ENCODE measurements around the gene HECTD4. TPM values are rescaled to one million over a fixed set of nuclear protein-coding genes. Genes with fewer than 3 reads are reported as not detected.

HECTD4 gene
- total and polyA plus RNA-seq, 4 donors = 4.3 to 80.1 (median 25.5) TPM

GRCh38 chr12:112140728-112141127 is 241.5 kb downstream of the HECTD4 start:
- H3K36me3 ChIP-seq (ENCODE audit: control insufficient read depth in 4 of 4, insufficient read depth in 3 of 4, low read depth in 1 of 4, low read length in 3 of 4) = peaks cover 16 to 63% (median 46%) of the 10 kb centered on the region in 4 donors
- no peak overlapping the region for H3K27ac ChIP-seq (ENCODE audit: low read depth in 1 of 2, low read length in 2 of 2)
- H3K4me1 ChIP-seq (ENCODE audit: control insufficient read depth in 4 of 4, insufficient read depth in 4 of 4, low read length in 3 of 4) = no peaks in the 10 kb centered on the region
- H3K9ac ChIP-seq (ENCODE audit: low read depth in 1 of 2, low read length in 2 of 2) = no peak overlapping the region
- no peaks in the 10 kb centered on the region for H3K9me3 ChIP-seq (ENCODE audit: control insufficient read depth in 4 of 4, low read length in 3 of 4)
- 90% methylated on average over 5 of the region's 5 CpGs for WGBS
- no peak for DNase-seq (ENCODE audit: low spot score)
- TF ChIP-seq EGR1 (IDR thresholded peaks at IDR 0.05; ENCODE audit: low read depth in 2 of 2) (no peak), HNF4A (conservative IDR thresholded peaks at IDR 0.05) (no peak), ZBTB33 (IDR thresholded peaks at IDR 0.05) (no peak), ATF3 (IDR thresholded peaks at IDR 0.05) (no peak), YY1 (IDR thresholded peaks at IDR 0.05) (no peak), GABPA (IDR thresholded peaks at IDR 0.05 in 1 of 2, conservative IDR thresholded peaks at IDR 0.05 in 1 of 2) (no peak), FOXA1 (IDR thresholded peaks at IDR 0.05) (no peak), SP1 (IDR thresholded peaks at IDR 0.05) (no peak), JUND (IDR thresholded peaks at IDR 0.05) (no peak), CTCF (IDR thresholded peaks at IDR 0.05; ENCODE audit: low read depth, low read length, missing input control) (no peak), RXRA (IDR thresholded peaks at IDR 0.05) (no peak)
- H3K4me3 ChIP-seq (ENCODE audit: low read depth in 1 of 3, low read length in 3 of 3) = no peak overlapping the region
- no peaks in the 10 kb centered on the region for H3K27me3 ChIP-seq (ENCODE audit: control insufficient read depth in 4 of 4, insufficient read depth in 4 of 4, low read length in 3 of 4)

- Histone ChIP-seq H3K9me3 (ENCODE audit: control insufficient read depth in 4 of 4, low read length in 3 of 4) (no peaks in the 10 kb centered on the region), H3K4me3 (ENCODE audit: low read depth in 1 of 3, low read length in 3 of 3) (no peak overlapping the region), H3K36me3 (ENCODE audit: control insufficient read depth in 4 of 4, insufficient read depth in 3 of 4, low read depth in 1 of 4, low read length in 3 of 4) (peaks cover 8 to 26% (median 16%) of the 10 kb centered on the region in 4 donors), H3K27ac (ENCODE audit: low read depth in 1 of 2, low read length in 2 of 2) (no peak overlapping the region), H3K4me1 (ENCODE audit: control insufficient read depth in 4 of 4, insufficient read depth in 4 of 4, low read length in 3 of 4) (peaks cover 5 to 12% (median 10%) of the 10 kb centered on the region in 4 donors), H3K9ac (ENCODE audit: low read depth in 1 of 2, low read length in 2 of 2) (no peak overlapping the region), H3K27me3 (ENCODE audit: control insufficient read depth in 4 of 4, insufficient read depth in 4 of 4, low read length in 3 of 4) (no peaks in the 10 kb centered on the region)
- 76% methylated on average over 3 of the region's 3 CpGs for WGBS
- DNase-seq (ENCODE audit: low spot score) = no peak
- TF ChIP-seq EGR1 (IDR thresholded peaks at IDR 0.05; ENCODE audit: low read depth in 2 of 2) = no peak
- TF ChIP-seq YY1 (IDR thresholded peaks at IDR 0.05) = no peak
- no peak for TF ChIP-seq RAD21 (IDR thresholded peaks at IDR 0.05)
- TF ChIP-seq HNF4A (conservative IDR thresholded peaks at IDR 0.05) = no peak
- no peak for TF ChIP-seq ATF3 (IDR thresholded peaks at IDR 0.05)
- TF ChIP-seq TAF1 (conservative IDR thresholded peaks at IDR 0.05) = no peak
- no peak for TF ChIP-seq JUND (IDR thresholded peaks at IDR 0.05)
- TF ChIP-seq REST (IDR thresholded peaks at IDR 0.05) = no peak
- no peak for TF ChIP-seq CTCF (IDR thresholded peaks at IDR 0.05; ENCODE audit: low read depth, low read length, missing input control)
- TF ChIP-seq GABPA (IDR thresholded peaks at IDR 0.05 in 1 of 2, conservative IDR thresholded peaks at IDR 0.05 in 1 of 2) = no peak
- no peak for TF ChIP-seq RXRA (IDR thresholded peaks at IDR 0.05)
- TF ChIP-seq NR2F2 (IDR thresholded peaks at IDR 0.05) = no peak
These were observed 247.5 kb downstream of the HECTD4 start for GRCh38 chr12:112134731-112135130.

Data from liver (tissue), 9 donors.